ENCODE data around the gene RAB30.
"Not testable (repeated sequence)": the region's sequence is repeated elsewhere in the genome, so short reads cannot be mapped to it uniquely, and the experiment has no call there.

The RAB30 gene

GRCh38 chr11:82988936-82989627 is 82.6 kb downstream of the RAB30 start:
- DNase-seq (ENCODE audit: extremely low read depth in 1 of 2, low read depth in 1 of 2), result no peak

GRCh38 chr11:82987997-82988396 is 83.7 kb downstream of the RAB30 start:
- DNase-seq (ENCODE audit: extremely low read depth in 1 of 2, low read depth in 1 of 2), result no peak

- DNase-seq (ENCODE audit: extremely low read depth in 1 of 2, low read depth in 1 of 2), result no peak
Observed at GRCh38 chr11:82986446-82986845, 85.3 kb downstream of the RAB30 start.

- DNase-seq (ENCODE audit: extremely low read depth in 1 of 2, low read depth in 1 of 2), result no peak
Observed at GRCh38 chr11:82981852-82982251, 89.8 kb downstream of the RAB30 start.

GRCh38 chr11:82980947-82981346 is 90.8 kb downstream of the RAB30 start:
- no peak for DNase-seq (ENCODE audit: extremely low read depth in 1 of 2, low read depth in 1 of 2)

GRCh38 chr11:82980292-82980691 is 91.4 kb downstream of the RAB30 start:
- no peak for DNase-seq (ENCODE audit: extremely low read depth in 1 of 2, low read depth in 1 of 2)

- DNase-seq (ENCODE audit: extremely low read depth in 1 of 2, low read depth in 1 of 2), result no peak
Observed at GRCh38 chr11:82979824-82980223, 91.9 kb downstream of the RAB30 start.

GRCh38 chr11:82978422-82979099 is 93.1 kb downstream of the RAB30 start:
- no peak for DNase-seq (ENCODE audit: extremely low read depth in 1 of 2, low read depth in 1 of 2)

- no peak for DNase-seq (ENCODE audit: extremely low read depth in 1 of 2, low read depth in 1 of 2)
Observed at GRCh38 chr11:82976786-82977185, 94.9 kb downstream of the RAB30 start.

GRCh38 chr11:82975882-82976281 is 95.8 kb downstream of the RAB30 start:
- no peak for DNase-seq (ENCODE audit: extremely low read depth in 1 of 2, low read depth in 1 of 2)

- no peak for DNase-seq (ENCODE audit: extremely low read depth in 1 of 2, low read depth in 1 of 2)
Observed at GRCh38 chr11:82974851-82975250, 96.8 kb downstream of the RAB30 start.

- no peak for DNase-seq (ENCODE audit: extremely low read depth in 1 of 2, low read depth in 1 of 2)
Observed at GRCh38 chr11:82974135-82974534, 97.6 kb downstream of the RAB30 start.

GRCh38 chr11:82972103-82972502 is 99.6 kb downstream of the RAB30 start:
- DNase-seq (ENCODE audit: extremely low read depth in 1 of 2, low read depth in 1 of 2), result no peak

- not testable (repeated sequence) for DNase-seq (ENCODE audit: extremely low read depth in 1 of 2, low read depth in 1 of 2)
Observed at GRCh38 chr11:82971519-82971946, 100.2 kb downstream of the RAB30 start.

- not testable (repeated sequence) for DNase-seq (ENCODE audit: extremely low read depth in 1 of 2, low read depth in 1 of 2)
Observed at GRCh38 chr11:82970507-82971083, 101.1 kb downstream of the RAB30 start.

GRCh38 chr11:82969811-82970210 is 101.9 kb downstream of the RAB30 start:
- no peak for DNase-seq (ENCODE audit: extremely low read depth in 1 of 2, low read depth in 1 of 2)

- no peak for DNase-seq (ENCODE audit: extremely low read depth in 1 of 2, low read depth in 1 of 2)
Observed at GRCh38 chr11:82967381-82967780, 104.3 kb downstream of the RAB30 start.

- not testable (repeated sequence) for DNase-seq (ENCODE audit: extremely low read depth in 1 of 2, low read depth in 1 of 2)
Observed at GRCh38 chr11:82962021-82962420, 109.7 kb downstream of the RAB30 start.

GRCh38 chr11:82960779-82961143 is 110.9 kb downstream of the RAB30 start:
- DNase-seq (ENCODE audit: extremely low read depth in 1 of 2, low read depth in 1 of 2), result no peak

GRCh38 chr11:82959987-82960778 is 111.5 kb downstream of the RAB30 start:
- no peak for DNase-seq (ENCODE audit: extremely low read depth in 1 of 2, low read depth in 1 of 2)

GRCh38 chr11:82955736-82956453 is 115.8 kb downstream of the RAB30 start:
- DNase-seq (ENCODE audit: extremely low read depth in 1 of 2, low read depth in 1 of 2), result peak; percentile 48 to 60
